GM19438 (cell line): Measurements from ENCODE around the gene RERGL.
"Not testable (repeated sequence)": the region's sequence is repeated elsewhere in the genome, so short reads cannot be mapped to it uniquely, and the experiment has no call there.

Experiments
- ATAC-seq: cut with Tn5 transposase; IDR thresholded peaks from one replicate; pipeline ENCODE4 v1.9.1; 2021; ENCODE audit warnings: low read depth; ENCODE audit not compliant: unreplicated experiment

RERGL gene

DNA sequence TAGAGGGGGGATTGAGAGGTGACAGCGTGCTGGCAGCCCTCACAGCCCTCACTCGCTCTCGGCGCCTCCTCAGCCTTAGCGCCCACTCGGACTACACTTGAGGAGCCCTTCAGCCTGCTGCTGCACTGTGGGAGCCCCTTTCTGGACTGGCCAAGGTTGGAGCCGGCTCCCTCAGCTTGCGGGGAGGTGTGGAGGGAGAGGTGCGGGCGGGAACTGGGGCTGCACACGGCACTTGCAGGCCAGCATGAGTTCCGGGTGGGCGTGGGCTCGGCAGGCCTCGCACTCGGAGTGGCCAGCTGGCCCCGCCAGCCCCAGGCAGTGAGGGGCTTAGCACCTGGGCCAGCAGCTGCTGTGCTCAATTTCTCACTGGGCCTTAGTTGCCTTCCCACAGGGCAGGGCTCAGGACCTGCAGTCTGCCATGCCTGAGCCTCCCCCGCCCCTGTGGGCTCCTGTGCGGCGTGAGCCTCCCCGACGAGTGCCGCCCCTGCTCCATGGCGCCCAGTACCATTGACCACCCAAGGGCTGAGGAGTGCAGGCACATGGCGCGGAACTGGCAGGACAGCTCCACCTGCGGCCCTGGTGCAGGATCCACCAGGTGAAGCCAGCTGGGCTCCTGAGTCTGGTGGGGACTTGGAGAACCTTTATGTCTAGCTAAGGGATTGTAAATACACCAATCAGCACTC is 49.8 kb downstream of the RERGL start:
- ATAC-seq, result not testable (repeated sequence)
